NCI-H1105 (cell line): ENCODE data around the gene GZMA.
A peak's percentile ranks its signal among the peaks of the same experiment; 100 is the strongest.
"Not testable (repeated sequence)": the region's sequence is repeated elsewhere in the genome, so short reads cannot be mapped to it uniquely, and the experiment has no call there.

ENCODE experiments used
- DNase-seq: peaks from one replicate; lab custom pipeline; 2025; lab: John Stamatoyannopoulos, UW

GZMA gene

GRCh38 chr5:55102348-55102747 is at the start of gene GZMA:
Gene GZMA (plus strand): TSS chr5:55102646. CDS start chr5:55102683, 37 bp downstream.
- no peak for DNase-seq

GRCh38 chr5:55055183-55055582 is 47.3 kb upstream of the GZMA start:
- no peak for DNase-seq

GRCh38 chr5:55062039-55062779 is 40.2 kb upstream of the GZMA start:
- peak; percentile 9 for DNase-seq

- DNase-seq, result no peak
These were observed 39.1 kb upstream of the GZMA start for GRCh38 chr5:55063220-55063863.

GRCh38 chr5:55063899-55064298 is 38.5 kb upstream of the GZMA start:
- no peak for DNase-seq

- no peak for DNase-seq
These were observed 37.9 kb upstream of the GZMA start for GRCh38 chr5:55064523-55064922.

GRCh38 chr5:55066277-55066676 is 36.2 kb upstream of the GZMA start:
- no peak for DNase-seq

GRCh38 chr5:55070968-55071367 is 31.5 kb upstream of the GZMA start:
- no peak for DNase-seq

- DNase-seq, result no peak
These were observed 31.0 kb upstream of the GZMA start for GRCh38 chr5:55071413-55071812.

- DNase-seq, result no peak
These were observed 29.8 kb upstream of the GZMA start for GRCh38 chr5:55072666-55073065.

GRCh38 chr5:55073211-55073610 is 29.2 kb upstream of the GZMA start:
- DNase-seq, result no peak

- no peak for DNase-seq
These were observed 20.9 kb upstream of the GZMA start for GRCh38 chr5:55081541-55081940.

- not testable (repeated sequence) for DNase-seq
These were observed 13.1 kb upstream of the GZMA start for GRCh38 chr5:55089301-55089700.

- not testable (repeated sequence) for DNase-seq
These were observed 11.4 kb upstream of the GZMA start for GRCh38 chr5:55091011-55091410.

- no peak for DNase-seq
These were observed 6.3 kb upstream of the GZMA start for GRCh38 chr5:55096182-55096581.

GRCh38 chr5:55096861-55097260 is 5.6 kb upstream of the GZMA start:
- DNase-seq, result no peak

GRCh38 chr5:55101148-55101547 is 1.3 kb upstream of the GZMA start:
- DNase-seq, result not testable (repeated sequence)

- no peak for DNase-seq
These were observed 730 bp upstream of the GZMA start for GRCh38 chr5:55101556-55102276.

GRCh38 chr5:55104036-55104772 is 1.8 kb downstream of the GZMA start:
- DNase-seq, result no peak

- no peak for DNase-seq
These were observed 2.7 kb downstream of the GZMA start for GRCh38 chr5:55104946-55105701.

- DNase-seq, result not testable (repeated sequence)
These were observed 3.5 kb downstream of the GZMA start for GRCh38 chr5:55105976-55106375.

- no peak for DNase-seq
These were observed 6.2 kb downstream of the GZMA start for GRCh38 chr5:55108661-55109060.
